AG09309 (cell line): ENCODE results near the gene GPR150.

Experiments used
- DNase-seq: peaks from one replicate; pipeline ENCODE4 v3.0.0-alpha.2; 2010; ENCODE audit warnings: low read depth
- H3K4me3 ChIP-seq: 2 replicates; pipeline ENCODE4 v1.5.1; 2011; ENCODE audit warnings: mild to moderate bottlenecking, low read depth, low read length, moderate library complexity; ENCODE audit not compliant: control insufficient read depth
- TF ChIP-seq, protein P1 (sequence below): IDR thresholded peaks from 2 replicates; pipeline ENCODE4 v1.5.1; 2011; ENCODE audit warnings: mild to moderate bottlenecking, low read depth, low read length, inconsistent platforms; ENCODE audit not compliant: insufficient read depth, control insufficient read depth; ENCODE audit errors: missing control alignments

The GPR150 gene

DNA sequence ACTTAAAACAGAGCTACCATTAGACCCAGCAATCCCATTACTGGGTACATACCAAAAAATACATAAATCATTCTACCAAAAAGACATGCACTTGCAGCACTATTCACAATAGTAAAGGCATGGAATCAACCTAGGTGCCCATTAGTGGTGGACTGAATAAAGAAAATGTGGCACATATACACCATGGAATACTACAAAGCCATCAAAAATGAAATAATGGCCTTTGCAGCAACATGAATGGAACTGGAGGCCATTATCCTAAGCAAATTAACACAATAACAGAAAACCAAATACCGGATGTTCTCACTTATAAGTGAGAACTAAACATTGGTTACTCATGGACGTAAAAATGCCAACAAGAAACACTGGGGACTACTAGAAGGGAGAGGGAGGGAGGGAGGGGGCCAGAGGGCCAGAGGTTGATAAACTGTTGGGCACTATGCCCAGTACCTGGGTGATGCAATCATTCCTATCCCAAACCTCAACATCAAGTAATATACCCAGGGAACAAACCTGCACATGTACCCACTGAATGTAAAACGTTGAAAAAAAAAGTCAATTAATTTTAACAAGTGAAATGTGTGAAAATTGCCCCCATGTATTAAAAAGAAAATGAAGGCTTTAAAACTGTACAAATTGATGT lies 24.5 kb upstream of the GPR150 start:
- TF ChIP-seq, protein P1, sequence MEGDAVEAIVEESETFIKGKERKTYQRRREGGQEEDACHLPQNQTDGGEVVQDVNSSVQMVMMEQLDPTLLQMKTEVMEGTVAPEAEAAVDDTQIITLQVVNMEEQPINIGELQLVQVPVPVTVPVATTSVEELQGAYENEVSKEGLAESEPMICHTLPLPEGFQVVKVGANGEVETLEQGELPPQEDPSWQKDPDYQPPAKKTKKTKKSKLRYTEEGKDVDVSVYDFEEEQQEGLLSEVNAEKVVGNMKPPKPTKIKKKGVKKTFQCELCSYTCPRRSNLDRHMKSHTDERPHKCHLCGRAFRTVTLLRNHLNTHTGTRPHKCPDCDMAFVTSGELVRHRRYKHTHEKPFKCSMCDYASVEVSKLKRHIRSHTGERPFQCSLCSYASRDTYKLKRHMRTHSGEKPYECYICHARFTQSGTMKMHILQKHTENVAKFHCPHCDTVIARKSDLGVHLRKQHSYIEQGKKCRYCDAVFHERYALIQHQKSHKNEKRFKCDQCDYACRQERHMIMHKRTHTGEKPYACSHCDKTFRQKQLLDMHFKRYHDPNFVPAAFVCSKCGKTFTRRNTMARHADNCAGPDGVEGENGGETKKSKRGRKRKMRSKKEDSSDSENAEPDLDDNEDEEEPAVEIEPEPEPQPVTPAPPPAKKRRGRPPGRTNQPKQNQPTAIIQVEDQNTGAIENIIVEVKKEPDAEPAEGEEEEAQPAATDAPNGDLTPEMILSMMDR: no peak
- no peak for DNase-seq

DNA sequence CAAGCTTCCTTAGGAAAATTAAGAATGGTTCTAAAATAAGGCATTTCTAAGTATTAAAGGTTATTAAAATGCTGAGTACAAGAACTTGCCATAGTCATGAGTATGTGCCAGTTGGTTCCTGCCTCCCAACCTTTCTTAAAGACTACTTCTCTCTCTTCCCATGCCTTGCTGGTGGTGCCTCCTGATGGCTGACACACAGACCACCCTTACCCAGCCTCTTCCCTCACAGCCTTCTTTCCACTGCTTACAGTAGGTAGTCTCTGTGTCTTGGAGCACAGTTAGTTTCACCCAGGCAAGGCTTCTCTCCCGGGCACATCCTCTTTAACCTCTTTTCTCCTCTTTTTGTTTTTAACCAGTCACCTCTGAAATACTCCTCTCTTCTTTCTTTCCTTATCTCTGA lies 20.6 kb upstream of the GPR150 start:
- TF ChIP-seq, protein P1: no peak
- no peak for DNase-seq
- no peak overlapping the region for H3K4me3 ChIP-seq

More for the DNA sequence above, 24.5 kb upstream of the GPR150 start:
- H3K4me3 ChIP-seq: no peak overlapping the region

DNA sequence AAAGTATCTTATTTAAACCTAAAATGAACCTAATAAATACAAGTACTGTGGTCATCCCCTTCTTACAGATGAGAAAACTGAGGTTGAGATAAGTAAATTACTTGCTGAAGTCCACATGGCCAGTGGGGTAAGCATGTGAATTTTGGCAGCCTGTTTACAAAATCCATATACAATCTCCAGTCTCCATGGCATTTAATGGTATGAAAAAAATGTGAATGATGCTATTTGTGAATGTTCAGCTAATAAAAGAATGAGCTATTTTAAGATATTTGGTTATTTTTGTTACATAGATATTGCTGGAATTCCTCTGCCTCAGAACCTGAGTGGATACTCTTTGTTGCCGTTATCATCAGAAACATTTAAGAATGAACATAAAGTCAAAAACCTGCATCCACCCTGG lies 19.3 kb upstream of the GPR150 start:
- TF ChIP-seq, protein P1: no peak
- H3K4me3 ChIP-seq: no peak overlapping the region
- no peak for DNase-seq

DNA sequence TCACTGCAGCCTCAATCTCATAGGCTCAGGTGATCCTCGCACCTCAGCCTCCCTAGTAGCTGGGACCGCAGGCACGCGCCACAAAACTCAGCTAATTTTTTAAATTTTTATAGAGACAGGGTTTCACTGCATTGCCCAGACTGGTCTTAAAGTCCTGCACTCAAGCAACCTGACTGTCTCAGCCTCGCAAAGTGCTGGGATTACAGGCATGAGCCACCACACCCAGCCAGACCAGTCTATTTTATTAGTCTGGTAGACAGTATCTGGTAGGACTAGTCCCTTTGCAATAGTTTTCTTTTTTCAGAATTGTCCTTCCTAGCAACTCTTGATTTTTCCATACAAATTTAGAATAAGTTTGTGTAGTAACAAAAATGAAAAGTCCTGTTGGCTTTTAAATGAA lies 14.1 kb upstream of the GPR150 start:
- no peak overlapping the region for H3K4me3 ChIP-seq
- no peak for DNase-seq
- TF ChIP-seq, protein P1: no peak

DNA sequence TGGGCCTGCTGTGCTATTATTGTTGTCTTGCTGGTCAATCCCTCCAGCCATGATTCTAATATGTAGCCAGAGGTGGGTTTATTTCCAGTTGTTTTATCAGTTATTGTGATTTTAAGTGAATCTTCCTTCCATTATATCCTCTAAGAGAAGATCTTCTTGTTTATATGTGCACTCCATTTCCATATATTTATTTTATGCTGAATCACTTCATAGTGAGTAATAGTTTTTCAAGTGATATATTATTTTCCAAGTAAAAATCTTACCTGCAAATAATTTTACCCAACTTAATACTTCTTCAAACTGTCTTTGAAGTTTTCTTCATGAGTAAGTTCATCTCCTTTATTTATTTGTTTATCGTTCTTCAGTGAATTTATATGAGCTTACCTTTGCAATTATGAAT lies 13.5 kb upstream of the GPR150 start:
- TF ChIP-seq, protein P1: no peak
- H3K4me3 ChIP-seq: no peak overlapping the region
- DNase-seq: no peak

DNA sequence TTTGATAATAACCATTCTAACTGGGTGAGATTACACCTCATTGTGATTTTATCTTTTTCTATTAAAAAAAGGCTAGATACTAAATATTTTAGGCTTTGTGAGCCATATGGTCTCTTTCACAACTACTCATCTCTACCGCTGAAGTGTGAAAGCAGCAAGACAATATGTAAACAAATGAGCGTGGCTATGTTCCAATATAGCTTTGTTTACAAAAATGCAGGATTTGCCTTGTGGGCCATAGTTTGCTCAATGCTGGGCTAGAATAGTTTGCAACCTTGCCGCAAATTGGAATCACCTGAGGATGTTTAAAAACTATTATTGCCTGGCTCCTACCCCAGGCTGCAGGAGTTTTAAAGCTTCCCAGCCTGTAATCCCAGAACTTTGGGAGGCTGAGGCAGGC lies 10.2 kb upstream of the GPR150 start:
- TF ChIP-seq, protein P1: no peak
- H3K4me3 ChIP-seq: no peak overlapping the region
- DNase-seq: no peak
